Raji (cell line): ENCODE results near the gene SPAG9.

Source experiments
- POLR2A ChIP-seq: IDR thresholded peaks from 2 replicates; pipeline ENCODE4 v1.6.1; 2011; ENCODE audit warnings: low read depth, low read length, control low read depth; ENCODE audit not compliant: insufficient read depth

Gene SPAG9

DNA sequence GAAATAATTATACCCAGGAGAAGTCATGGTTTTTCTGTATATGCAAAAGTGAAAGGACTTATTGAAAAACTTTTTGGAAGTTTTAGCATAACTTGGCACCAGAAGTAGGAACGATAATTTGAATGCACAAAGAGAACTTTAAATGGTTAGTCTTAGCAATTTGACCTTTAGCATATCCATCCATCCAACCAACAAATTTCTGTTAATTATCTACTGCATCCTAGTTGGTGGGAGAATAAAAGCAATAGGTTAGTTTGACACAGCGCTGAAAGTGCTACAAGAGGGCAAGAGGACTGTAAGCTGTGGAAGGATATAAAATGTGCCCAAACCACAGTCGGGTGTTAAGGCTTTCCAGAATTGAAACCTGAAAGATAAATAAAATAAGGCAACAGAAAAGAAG is 17.6 kb downstream of the SPAG9 start:
- no peak for TF ChIP-seq POLR2A

DNA sequence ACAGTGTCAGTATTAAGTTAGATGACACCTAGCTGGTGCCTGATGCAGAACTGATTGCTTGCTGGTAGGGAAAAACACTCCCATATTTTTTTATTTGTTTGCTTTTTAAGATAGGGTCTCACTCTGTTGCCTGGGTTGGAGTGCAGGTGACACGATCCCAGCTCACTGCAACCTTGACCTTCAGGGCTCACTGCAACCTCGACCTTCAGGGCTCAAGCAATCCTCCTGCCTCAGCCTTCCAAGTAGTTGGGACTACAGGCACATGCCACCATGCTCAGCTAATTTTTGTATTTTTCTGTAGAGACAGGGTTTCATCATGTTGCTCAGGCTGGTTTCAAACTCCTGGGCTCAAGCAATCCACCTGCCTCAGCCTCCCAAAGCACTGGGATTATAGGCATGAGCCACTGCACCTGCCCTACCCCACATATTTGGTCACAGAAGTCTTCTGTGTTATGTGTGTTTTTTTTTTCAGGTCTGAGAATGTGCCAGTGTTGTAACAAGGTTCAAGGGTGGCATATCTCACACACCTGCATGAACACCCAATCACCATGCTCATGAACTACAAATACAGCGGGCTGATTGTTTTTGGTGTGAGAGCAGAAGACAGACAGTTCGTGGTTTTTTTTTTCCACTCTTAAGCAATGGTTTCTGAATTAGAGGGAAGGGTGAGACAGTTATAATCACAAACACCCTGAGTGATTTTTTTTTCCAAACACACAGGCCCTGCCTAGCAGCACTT is 22.8 kb downstream of the SPAG9 start:
- no peak for TF ChIP-seq POLR2A

DNA sequence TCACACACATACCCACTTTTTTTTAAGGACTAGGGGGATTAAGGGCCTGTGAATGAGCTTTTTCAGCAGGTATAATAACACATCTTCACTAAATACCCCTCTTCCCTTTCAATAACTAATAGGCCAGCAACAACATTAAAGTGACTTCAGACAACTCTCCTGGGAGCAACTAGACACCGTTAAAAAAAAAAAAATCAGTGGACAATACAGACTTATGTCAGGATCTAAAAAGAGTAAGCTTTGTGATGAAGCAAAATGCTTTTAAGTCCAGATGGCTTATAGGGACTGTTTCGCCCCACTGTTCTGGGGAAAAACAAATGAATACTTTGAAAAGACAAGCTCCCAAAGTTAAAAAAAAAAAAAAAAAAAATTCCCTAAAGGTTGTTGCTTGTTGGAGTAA is 29.0 kb downstream of the SPAG9 start:
- no peak for TF ChIP-seq POLR2A

DNA sequence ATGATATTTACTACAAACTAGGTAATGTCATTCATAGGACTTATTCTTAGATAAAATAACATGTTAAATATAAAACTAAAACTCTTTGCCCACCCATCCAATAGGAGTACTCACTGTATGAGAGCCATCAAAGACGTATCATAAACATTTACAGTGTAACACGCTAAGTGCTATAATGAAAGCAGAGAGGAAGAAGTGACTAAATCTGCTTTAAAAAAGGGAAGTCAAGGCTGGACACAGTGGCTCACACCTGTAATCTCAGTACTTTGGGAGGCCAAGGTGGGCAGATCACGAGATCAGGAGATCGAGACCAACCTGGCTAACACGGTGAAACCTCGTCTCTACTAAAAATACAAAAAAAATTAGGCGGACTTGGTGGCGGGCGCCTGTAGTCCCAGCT is 32.4 kb downstream of the SPAG9 start:
- no peak for TF ChIP-seq POLR2A

DNA sequence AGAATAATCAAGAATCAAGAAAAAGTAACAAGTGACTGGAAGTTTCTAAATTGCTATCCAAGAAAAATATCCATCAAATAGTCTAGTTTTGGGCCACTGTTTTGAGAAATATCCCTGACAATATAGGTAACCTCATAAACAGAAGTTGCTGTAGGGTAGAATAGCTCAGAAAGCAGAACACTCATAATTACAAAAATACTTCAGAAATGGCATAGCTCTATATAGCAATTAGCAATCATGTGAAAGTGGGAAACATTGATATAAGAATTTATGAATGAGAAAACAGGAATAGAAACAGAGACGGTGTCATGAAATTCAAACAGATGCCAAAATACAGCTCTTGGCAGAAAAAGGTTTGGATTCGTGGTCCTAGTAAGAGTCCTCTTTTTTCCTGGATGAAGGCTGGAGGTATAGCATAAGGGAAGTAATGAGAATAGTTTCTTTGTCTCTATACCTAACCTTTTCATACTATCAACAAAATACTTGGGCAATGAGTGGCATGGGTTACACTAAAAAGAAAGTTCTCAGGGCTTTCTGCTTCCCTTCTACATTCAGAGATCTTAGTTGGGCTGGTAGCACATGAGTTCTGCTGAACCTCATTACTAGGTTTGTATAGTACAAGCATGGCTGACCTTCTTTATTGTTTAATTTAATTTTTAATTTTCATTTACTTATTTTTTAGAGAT is 33.5 kb downstream of the SPAG9 start:
- TF ChIP-seq POLR2A = no peak

DNA sequence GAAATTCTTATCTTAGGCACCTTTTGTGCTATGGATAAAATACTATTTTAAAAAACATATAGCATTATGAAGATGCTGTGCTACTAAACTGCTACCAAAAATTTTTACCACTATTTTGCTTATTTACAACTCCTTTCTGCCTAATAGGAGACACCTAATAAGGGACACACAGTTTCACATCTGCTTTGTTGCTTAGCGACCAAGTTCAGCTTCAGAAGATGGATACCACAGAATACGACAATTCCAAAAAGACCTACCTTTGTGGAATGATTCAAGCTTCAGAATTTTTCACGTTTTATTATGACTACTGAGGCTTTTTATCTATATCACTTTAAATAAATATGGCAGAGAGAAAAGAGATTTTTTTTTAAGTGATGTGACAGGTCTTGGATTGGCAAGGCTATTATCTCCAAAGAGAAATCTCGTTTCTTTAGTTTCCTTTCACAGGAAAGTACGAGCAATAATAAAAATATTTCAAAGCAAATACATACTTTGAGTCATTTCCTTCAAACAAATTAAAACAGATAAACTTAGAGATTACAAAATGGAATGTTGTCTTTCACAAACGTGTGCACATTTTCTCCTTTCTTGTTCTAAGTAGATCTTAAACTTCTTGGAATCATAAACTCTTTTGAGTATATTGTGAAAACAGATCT is 35.4 kb downstream of the SPAG9 start:
- TF ChIP-seq POLR2A = no peak

DNA sequence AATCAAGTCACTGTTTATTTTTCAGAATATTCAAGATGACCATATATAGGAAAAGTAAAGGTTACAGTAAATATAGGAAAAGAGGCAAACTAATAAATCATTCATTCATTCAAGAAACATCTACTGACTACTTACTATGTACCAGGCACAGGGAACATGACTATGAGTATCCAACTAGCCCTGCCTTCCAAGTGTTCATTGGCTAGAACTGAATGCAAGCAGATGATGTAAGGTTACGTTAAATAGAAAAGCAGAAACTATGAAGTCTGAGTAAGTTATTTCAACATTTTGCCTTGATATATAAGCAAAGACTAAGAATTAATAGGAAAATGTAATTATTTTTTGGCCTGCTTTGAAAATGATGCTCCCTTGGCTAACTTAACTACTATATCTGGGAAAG is 36.7 kb downstream of the SPAG9 start:
- TF ChIP-seq POLR2A = no peak

DNA sequence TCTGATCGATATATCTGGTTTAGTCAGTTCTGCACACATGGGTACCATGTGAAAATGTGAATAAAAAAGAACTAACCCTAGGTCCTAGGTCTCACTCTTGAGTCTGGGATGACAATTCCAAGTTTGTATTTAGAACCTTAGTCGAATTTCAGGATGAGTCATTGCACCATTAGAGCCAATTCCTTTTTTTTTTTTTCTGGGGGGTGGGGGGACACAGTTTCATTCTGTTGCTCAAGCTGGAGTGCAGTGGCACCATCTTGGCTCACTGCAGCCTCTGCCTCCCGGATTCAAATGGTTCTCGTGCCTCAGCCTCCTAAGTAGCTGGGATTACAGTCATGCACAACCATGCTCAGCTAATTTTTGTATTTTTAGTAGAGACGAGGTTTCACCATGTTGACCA is 41.6 kb downstream of the SPAG9 start:
- TF ChIP-seq POLR2A = no peak

DNA sequence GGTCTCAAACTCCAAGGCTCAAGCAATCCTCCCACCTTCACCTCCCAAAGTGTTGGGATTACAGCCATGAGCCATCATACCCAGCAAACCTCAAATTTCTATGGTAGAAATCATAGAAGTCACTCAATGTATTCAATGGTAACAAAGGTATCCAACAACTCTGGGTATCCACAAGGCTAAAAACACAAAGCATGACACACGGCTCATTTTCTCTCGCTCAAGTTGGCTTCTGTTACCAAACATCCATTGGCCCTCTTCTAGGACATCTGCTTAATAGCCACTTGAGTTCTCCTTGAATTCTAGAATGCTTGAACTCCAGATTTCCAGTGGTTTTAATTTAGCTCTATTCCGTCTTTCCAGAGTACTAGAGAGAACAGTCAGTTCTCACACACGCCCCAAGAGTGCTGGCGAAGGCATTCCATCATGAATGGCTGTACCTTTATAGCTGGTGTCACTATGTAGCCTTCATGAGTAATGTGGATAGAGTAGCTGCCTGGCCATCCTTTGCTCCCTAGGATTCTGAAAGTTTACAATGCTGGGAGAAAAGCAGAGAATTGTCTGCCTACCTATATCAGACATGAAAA is 42.6 kb downstream of the SPAG9 start:
- TF ChIP-seq POLR2A = no peak

DNA sequence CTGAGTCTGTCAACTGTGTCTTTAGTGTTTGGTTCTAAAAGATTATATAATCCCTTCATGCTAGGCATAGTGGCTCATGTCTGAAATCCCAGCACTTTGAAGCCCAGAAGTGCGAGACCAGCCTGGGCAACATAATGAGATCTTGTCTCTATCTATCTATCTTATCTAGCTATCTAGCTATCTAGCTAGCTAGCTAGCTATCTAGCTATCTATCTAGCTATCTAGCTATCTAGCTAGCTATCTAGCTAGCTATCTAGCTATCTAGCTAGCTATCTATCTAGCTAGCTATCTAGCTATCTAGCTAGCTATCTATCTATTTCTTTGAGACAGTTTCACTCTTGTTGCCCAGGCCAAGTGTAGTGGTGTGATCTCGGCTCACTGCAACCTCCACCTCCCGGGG is 43.8 kb downstream of the SPAG9 start:
- no peak for TF ChIP-seq POLR2A

DNA sequence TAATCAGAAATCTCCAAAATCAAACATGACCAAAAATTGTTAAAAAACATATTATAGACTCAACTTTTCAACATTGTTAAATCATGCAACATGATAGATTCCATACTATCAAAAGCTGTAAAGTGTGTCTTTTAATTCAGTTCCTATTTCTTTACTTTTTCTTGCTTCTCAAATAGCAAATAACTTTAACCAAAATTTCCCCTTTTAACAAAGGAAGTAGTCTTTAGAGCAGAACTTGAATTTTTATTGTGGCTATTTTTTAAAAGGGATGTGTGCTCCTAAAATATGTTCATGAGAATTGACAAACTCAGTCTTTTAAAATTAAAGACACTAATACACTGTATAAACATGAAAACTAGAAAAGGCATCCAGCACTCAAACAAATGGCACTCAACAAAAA is 49.1 kb downstream of the SPAG9 start:
- no peak for TF ChIP-seq POLR2A

DNA sequence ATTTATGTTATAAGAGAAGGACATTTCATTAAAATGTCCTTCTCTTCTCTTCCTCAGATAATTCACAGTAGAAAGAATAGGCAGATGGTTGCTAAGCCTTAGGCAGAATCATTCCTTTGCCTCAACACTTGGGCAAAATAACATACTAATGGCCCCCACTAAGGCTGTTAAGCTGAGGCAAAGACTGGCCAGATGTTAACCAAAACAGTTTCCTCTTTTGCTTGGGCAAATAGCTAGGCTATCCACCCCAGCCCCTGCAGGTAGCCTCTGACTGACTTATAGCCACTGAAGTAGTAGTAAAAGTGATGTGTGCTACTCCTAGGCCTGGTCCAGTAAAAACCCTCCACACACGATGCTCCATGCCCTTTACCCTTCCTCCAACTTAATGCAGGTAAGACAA is 55.2 kb downstream of the SPAG9 start:
- TF ChIP-seq POLR2A = no peak

DNA sequence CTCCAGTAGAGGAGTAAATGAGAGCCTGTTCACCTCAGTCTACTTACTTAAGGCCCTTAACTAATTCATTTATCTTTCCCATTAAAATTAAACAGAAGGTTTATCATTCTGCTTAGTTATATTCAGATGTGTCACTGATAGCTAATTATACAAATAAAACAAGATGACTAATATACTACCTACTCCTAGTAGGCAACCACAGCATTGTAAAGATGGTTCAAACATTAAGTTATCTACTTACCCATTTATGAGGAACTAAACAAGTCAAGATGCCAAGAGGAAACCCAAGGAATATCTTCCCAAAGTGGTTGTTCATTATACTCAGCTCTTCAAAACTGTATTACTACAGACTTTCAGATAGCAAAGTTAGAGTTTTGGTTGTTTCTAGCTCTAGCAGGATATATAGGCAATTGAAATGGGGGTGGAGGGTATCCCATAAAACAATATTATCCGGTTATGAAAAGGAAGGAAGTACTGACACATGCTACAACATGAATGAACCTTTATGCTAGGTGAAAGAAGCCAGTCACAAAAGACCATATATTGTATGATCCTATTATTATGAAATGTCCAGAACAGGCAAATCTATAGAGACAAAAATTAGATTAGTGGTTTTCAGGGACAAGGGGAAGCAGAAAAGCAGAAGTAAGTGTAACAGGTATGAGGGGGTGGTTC is 56.5 kb downstream of the SPAG9 start:
- no peak for TF ChIP-seq POLR2A

DNA sequence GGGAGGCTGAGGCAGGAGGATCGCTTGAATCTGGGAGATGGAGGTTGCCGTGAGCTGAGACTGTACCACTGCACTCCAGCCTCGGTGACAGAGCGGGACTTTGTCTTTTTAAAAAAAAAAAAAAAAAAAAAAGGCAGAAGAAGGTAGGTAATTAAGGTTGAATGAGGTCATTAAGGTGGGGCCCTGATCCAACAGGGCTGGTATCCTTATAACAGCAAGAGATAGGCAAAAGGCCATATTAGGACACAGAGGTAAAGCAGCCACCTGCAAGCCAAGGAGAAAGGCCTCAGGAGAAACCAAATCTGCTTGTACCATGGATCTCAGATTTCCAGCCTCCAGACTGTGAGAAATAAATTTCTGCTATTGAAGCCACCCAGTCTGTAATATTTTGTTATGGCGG is 60.3 kb downstream of the SPAG9 start:
- TF ChIP-seq POLR2A = no peak

DNA sequence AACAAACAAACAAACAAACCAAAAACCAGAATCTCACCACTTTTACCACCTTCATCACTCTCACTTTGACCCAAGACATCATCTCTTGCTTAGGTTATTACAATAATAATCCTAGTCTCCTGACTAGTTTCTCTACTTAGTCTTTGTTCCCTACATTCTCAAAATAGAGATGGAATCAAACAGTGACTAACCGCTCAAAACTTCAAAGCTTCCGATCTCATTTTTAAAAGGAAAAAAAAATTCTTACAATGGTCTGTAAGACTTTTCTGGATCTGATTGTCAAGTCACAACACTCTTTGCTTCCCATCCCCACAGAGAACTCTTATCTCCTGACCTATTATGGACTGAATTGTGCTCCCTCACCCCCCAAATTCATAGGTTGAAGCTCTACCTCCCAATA is 60.9 kb downstream of the SPAG9 start:
- no peak for TF ChIP-seq POLR2A
